ENCODE results near the gene CA6. TPM values are rescaled to one million over a fixed set of nuclear protein-coding genes. Genes with fewer than 3 reads are reported as not detected.
"Not testable (repeated sequence)": the region's sequence is repeated elsewhere in the genome, so short reads cannot be mapped to it uniquely, and the experiment has no call there.

Gene CA6
- total RNA-seq, 1 donor from 2014 or later, result 0.19 TPM

DNA sequence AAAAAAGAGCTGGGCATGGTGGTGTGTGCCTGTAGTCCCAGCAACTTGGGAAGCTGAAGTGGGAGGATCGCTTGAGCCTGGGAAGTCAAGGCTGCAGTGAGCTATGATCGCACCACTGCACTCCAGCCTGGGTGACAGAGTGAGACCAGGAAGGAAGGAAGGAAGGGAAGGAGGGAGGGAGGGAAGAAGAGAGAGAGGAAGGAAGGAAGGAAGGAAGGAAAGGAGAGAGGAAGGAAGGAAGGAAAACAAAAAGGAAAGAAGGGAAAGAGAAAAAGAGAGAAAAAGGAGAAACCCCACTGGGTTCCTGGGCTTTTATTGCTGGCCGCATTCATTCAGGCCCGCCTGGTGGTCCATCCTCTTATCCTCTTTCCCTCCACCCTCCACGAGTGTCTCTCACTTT lies 70.8 kb downstream of the CA6 start:
- intact Hi-C loops (cut with DNase I), result no loop called here

DNA sequence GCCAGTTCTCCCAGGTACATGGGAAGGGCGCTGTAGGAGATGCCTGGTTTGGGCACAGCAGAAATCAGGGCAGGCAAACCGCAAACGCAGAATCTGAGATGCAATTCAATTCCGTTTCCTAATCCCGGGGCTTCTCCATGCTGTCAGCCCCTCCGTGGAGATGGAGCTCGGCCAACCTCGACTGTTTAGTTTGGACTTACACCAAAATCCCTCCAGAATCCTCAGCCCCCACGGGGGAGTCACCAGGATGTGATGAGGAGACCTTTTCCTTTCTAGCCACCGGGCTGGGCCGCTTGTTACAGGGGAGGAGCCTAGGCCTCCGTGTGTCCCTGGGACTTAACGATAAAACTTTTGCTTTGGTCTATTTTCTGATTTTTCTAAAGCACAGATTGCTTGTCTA lies 72.7 kb downstream of the CA6 start:
- DNase-seq (ENCODE audit: missing footprints) (no peak), ATAC-seq (no peak)
- intact Hi-C loops (cut with DNase I), result no loop called here

More for the DNA sequence above, 70.8 kb downstream of the CA6 start:
- no peak for ATAC-seq
- no peak for DNase-seq (ENCODE audit: missing footprints)

DNA sequence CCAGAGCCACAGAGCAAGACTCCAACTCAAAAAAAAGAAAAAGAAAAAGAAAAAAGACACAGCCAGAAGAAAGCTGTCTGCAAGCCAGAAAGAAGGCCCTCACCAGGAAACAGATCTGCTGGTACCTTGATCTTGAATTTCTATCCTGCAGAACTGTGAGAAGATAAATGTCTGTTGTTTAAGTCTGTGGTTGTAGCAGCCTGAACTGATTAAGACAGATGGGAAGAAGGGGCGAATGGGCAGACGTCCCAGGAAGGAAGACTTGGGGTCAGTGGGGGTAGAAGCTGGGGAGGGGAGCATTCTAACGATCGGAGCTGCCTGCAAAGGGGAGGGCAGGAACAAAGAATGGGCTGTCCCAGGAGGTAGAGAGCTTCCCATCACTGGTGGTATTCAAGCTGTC lies 74.2 kb downstream of the CA6 start:
- intact Hi-C loops (cut with DNase I), result no loop called here
- no peak for ATAC-seq
- DNase-seq (ENCODE audit: missing footprints), result no peak

DNA sequence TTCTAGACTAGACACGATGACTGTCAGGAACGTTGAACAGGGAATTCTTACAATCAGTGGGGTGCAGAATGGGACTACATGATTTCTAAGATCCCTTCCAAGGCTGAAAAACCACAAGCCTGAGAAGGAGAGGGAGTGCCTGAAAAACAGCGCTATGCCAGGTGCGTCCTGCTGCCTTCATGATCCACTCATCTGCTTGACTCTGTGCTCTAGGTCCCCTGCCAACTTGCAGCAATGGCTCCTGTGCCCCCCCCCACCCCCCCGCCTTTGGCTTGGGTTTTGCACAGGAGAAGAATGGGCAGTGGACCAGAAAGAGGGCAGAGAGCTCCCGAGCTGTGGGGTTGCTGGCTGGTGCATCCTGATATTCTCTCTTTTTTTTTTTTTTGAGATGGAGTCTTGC lies 74.6 kb downstream of the CA6 start:
- intact Hi-C loops (cut with DNase I), result no loop called here
- no peak for ATAC-seq
- no peak for DNase-seq (ENCODE audit: missing footprints)

DNA sequence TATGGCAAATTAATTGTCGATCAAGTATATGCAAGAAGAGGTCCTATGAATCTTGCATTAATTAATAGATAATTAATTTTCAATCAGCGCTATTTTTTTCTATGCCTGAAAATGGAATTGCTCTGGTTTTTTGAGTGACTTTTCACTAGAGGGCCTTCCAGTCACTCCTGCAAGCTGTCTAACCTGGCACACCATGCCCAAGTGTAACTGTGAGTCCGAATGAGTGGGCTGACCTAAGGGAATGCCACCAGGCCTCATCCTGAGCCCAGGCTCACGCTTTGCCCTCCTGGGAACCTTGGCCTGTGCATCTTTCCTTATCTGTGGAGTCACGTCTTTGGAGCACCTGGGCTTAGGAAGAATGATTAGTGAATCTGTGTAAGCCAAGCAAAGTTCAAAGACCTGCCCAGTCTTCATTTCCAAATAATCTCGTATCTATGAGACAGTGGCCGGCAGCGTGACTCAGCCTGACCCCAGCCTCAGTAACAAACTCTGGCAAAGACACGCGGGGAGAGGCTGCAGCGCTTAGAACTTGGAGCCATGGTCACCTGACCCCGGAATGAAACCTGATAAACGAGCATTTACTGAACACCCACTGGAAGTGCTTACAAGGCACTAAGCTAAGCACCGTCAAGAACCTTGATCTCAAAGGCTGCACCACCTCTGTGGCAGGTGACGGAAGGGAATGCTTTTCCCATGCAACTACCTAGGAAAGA lies 76.5 kb downstream of the CA6 start:
- intact Hi-C loops (cut with DNase I); DNase-seq (ENCODE audit: missing footprints); ATAC-seq: not testable (repeated sequence)

DNA sequence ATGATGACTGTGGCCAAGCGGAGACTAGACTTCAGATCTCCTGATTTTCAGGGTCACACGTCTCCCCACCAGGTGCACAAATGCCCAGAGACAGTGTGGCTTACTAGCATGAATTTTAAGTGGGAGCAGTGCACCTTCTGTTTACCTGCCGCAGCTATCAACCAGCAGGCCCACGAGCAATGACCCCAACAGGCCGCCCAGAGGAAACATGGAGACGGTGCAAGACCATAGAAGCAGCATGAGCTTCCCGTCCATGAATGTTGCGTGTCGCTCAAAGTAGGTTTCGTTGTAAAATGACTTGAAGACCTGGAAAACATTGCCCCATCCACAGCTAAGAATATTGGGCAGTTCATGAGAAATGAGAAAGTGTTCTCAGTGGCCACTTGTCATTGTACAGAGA lies 77.1 kb downstream of the CA6 start:
- intact Hi-C loops (cut with DNase I), result no loop called here
- no peak for ATAC-seq
- DNase-seq (ENCODE audit: missing footprints), result no peak

Other genes starting within 250 kb of the CA6 start
- 133 TPM for gene RERE, start 128.2 kb upstream of the CA6 start, total RNA-seq
- gene ENO1, start 67.2 kb upstream of the CA6 start, total RNA-seq, result 169 TPM
- gene SLC2A7, start 80.6 kb downstream of the CA6 start, total RNA-seq, result not detected
- 3.6 TPM for gene SLC2A5, start 123.8 kb downstream of the CA6 start, total RNA-seq
- gene GPR157, start 183.2 kb downstream of the CA6 start, total RNA-seq, result 49.0 TPM